GM12892 (cell line): ENCODE data around the gene C2orf80.

Experiments used
- POLR2A ChIP-seq: IDR thresholded peaks from 2 replicates; pipeline ENCODE4 v1.6.1; 2011; ENCODE audit warnings: low read depth, low read length, control low read depth
- POLR2AphosphoS5 ChIP-seq: IDR thresholded peaks from 2 replicates; pipeline ENCODE4 v1.6.1; 2011; ENCODE audit warnings: low read depth, low read length, control low read depth

- TF ChIP-seq POLR2AphosphoS5 (no peak), POLR2A (no peak)
Observed at GRCh38 chr2:208224802-208225201, 35.0 kb upstream of the C2orf80 start.
